PFSK-1 (cell line): ENCODE measurements around the gene SAMD13.
A peak's percentile ranks its signal among the peaks of the same experiment; 100 is the strongest.

Experiments used
- FOXP2 ChIP-seq: optimal IDR thresholded peaks from 2 replicates; pipeline ENCODE3; 2011; ENCODE audit warnings: borderline replicate concordance, control low read depth, inconsistent platforms; ENCODE audit not compliant: insufficient read depth; ENCODE audit errors: extremely low read length, extremely low read depth
- POLR2AphosphoS5 ChIP-seq: IDR thresholded peaks from 2 replicates; pipeline ENCODE4 v1.6.1; 2012; ENCODE audit warnings: low read depth, mild to moderate bottlenecking, control low read depth, low read length, moderate library complexity
- REST ChIP-seq, 2 experiments: IDR thresholded peaks; 2 replicates each; pipeline versions ENCODE4 v1.6.1 to v1.8.0; 2011 to 2012; ENCODE audit warnings: low read depth in 2 of 2, low read length in 2 of 2, control low read depth in 1 of 2, inconsistent platforms in 1 of 2, mild to moderate bottlenecking in 1 of 2, moderate library complexity in 1 of 2; ENCODE audit not compliant: insufficient read depth in 1 of 2
- SIN3A ChIP-seq: IDR thresholded peaks from 2 replicates; pipeline ENCODE4 v1.6.1; 2012; ENCODE audit warnings: mild to moderate bottlenecking, low read length, moderate library complexity, borderline replicate concordance; ENCODE audit not compliant: insufficient read depth
- TAF1 ChIP-seq: IDR thresholded peaks from 2 replicates; pipeline ENCODE4 v1.6.1; 2012; ENCODE audit warnings: low read length, control low read depth, borderline replicate concordance; ENCODE audit not compliant: insufficient read depth

SAMD13 gene

GRCh38 chr1:84294751-84295150 is 6.8 kb upstream of the SAMD13 start:
- TF ChIP-seq TAF1: no peak
- TF ChIP-seq REST (IDR thresholded peaks at IDR 0.05; ENCODE audit: insufficient read depth in 1 of 2, low read depth in 2 of 2, low read length in 2 of 2): no peak
- no peak for TF ChIP-seq FOXP2

- TF ChIP-seq TAF1 (no peak), FOXP2 (no peak)
These were observed 3.8 kb upstream of the SAMD13 start for GRCh38 chr1:84297546-84298244.

- TF ChIP-seq REST (IDR thresholded peaks at IDR 0.05; ENCODE audit: insufficient read depth in 1 of 2, low read depth in 2 of 2, low read length in 2 of 2) (no peak), SIN3A (no peak), POLR2AphosphoS5 (peak; percentile 54), TAF1 (no peak), FOXP2 (peak; percentile 67)
These were observed 3.2 kb upstream of the SAMD13 start for GRCh38 chr1:84298328-84298683.

- TF ChIP-seq REST (IDR thresholded peaks at IDR 0.05; ENCODE audit: insufficient read depth in 1 of 2, low read depth in 2 of 2, low read length in 2 of 2) (no peak), TAF1 (no peak)
These were observed 2.6 kb upstream of the SAMD13 start for GRCh38 chr1:84298684-84299535.

- TF ChIP-seq TAF1 (no peak), REST (IDR thresholded peaks at IDR 0.05; ENCODE audit: insufficient read depth in 1 of 2, low read depth in 2 of 2, low read length in 2 of 2) (no peak), SIN3A (no peak), FOXP2 (no peak), POLR2AphosphoS5 (no peak)
These were observed 1.9 kb upstream of the SAMD13 start for GRCh38 chr1:84299536-84300170.
